HCT116 (cell line): ENCODE results near the gene CD9.

Experiments used
- EZH2phosphoT487 ChIP-seq: fragments of 200-600 bp; IDR thresholded peaks from 2 replicates; pipeline ENCODE4 v1.6.1; 2018; ENCODE audit warnings: antibody characterized with exemption, borderline replicate concordance
- FOSL1 ChIP-seq: IDR thresholded peaks from 2 replicates; pipeline ENCODE4 v1.6.1; 2012; ENCODE audit warnings: low read depth
- JUND ChIP-seq: IDR thresholded peaks from 2 replicates; pipeline ENCODE4 v1.6.1; 2012
- POLR2A ChIP-seq: IDR thresholded peaks from 2 replicates; pipeline ENCODE4 v1.7.0; 2011; ENCODE audit warnings: borderline replicate concordance; ENCODE audit not compliant: insufficient read depth, insufficient read length; ENCODE audit errors: extremely low read depth
- REST ChIP-seq: IDR thresholded peaks from 2 replicates; pipeline ENCODE4 v1.6.1; 2012; ENCODE audit warnings: low read depth
- SP1 ChIP-seq: IDR thresholded peaks from 2 replicates; pipeline ENCODE4 v1.6.1; 2012; ENCODE audit warnings: low read depth
- SRF ChIP-seq: IDR thresholded peaks from 2 replicates; pipeline ENCODE4 v1.6.1; 2012; ENCODE audit warnings: low read depth
- TCF7L2 ChIP-seq: IDR thresholded peaks from 2 replicates; pipeline ENCODE4 v1.7.0; 2011; ENCODE audit warnings: borderline replicate concordance, inconsistent platforms; ENCODE audit not compliant: insufficient read depth, insufficient read length; ENCODE audit errors: extremely low read depth
- ZFX ChIP-seq: fragments of 450-650 bp; IDR thresholded peaks from 2 replicates; pipeline ENCODE4 v1.6.1; 2017
- ZNF274 ChIP-seq: fragments of 200-500 bp; sonication (Bioruptor generic); IDR thresholded peaks from 2 replicates; pipeline ENCODE4 v1.6.1; 2014; ENCODE audit warnings: mild to moderate bottlenecking, low read depth, low read length, inconsistent platforms
- TF ChIP-seq, protein P1 (sequence below), 3 experiments: fragments of 200-600 bp in 1 of 3; sonication (generic) in 1 of 3; IDR thresholded peaks in 2 of 3; conservative IDR thresholded peaks in 1 of 3; 2 replicates each; pipeline ENCODE4 v1.5.1; 2012 to 2017; ENCODE audit warnings: low read depth in 2 of 3, low read length in 2 of 3, antibody characterized with exemption in 1 of 3, borderline replicate concordance in 1 of 3, control low read depth in 1 of 3, mild to moderate bottlenecking in 1 of 3, mixed read lengths in 1 of 3, mixed run types in 1 of 3, moderate library complexity in 1 of 3; ENCODE audit not compliant: insufficient read depth in 1 of 3
- TF ChIP-seq, protein P2 (sequence below): IDR thresholded peaks from 2 replicates; pipeline ENCODE4 v1.6.1; 2012

GRCh38 chr12:6223545-6223944 is 23.3 kb downstream of the CD9 start:
- TF ChIP-seq, protein P1, sequence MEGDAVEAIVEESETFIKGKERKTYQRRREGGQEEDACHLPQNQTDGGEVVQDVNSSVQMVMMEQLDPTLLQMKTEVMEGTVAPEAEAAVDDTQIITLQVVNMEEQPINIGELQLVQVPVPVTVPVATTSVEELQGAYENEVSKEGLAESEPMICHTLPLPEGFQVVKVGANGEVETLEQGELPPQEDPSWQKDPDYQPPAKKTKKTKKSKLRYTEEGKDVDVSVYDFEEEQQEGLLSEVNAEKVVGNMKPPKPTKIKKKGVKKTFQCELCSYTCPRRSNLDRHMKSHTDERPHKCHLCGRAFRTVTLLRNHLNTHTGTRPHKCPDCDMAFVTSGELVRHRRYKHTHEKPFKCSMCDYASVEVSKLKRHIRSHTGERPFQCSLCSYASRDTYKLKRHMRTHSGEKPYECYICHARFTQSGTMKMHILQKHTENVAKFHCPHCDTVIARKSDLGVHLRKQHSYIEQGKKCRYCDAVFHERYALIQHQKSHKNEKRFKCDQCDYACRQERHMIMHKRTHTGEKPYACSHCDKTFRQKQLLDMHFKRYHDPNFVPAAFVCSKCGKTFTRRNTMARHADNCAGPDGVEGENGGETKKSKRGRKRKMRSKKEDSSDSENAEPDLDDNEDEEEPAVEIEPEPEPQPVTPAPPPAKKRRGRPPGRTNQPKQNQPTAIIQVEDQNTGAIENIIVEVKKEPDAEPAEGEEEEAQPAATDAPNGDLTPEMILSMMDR (IDR thresholded peaks at IDR 0.05 in 2 of 3, conservative IDR thresholded peaks at IDR 0.05 in 1 of 3; ENCODE audit: borderline replicate concordance in 1 of 3, insufficient read depth in 1 of 3, low read depth in 2 of 3, low read length in 2 of 3) = no peak
- no peak for TF ChIP-seq POLR2A
- TF ChIP-seq, protein P2, sequence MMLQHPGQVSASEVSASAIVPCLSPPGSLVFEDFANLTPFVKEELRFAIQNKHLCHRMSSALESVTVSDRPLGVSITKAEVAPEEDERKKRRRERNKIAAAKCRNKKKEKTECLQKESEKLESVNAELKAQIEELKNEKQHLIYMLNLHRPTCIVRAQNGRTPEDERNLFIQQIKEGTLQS = no peak
- TF ChIP-seq SP1 = no peak
- TF ChIP-seq JUND = no peak
- no peak for TF ChIP-seq ZNF274
- no peak for TF ChIP-seq TCF7L2
- no peak for TF ChIP-seq FOSL1
- TF ChIP-seq ZFX = no peak
- no peak for TF ChIP-seq REST
- TF ChIP-seq SRF = no peak
- TF ChIP-seq EZH2phosphoT487 = no peak
